ENCODE measurements around the gene MEGF6.
"Not testable (repeated sequence)": the region's sequence is repeated elsewhere in the genome, so short reads cannot be mapped to it uniquely, and the experiment has no call there.

- TF ChIP-seq CTCF, POLR2AphosphoS5 (IDR thresholded peaks at IDR 0.05): not testable (repeated sequence)
Measured at GRCh38 chr1:3622102-3622501, 10.8 kb upstream of the MEGF6 start.
